Stimulated activated CD8-positive, alpha-beta memory T cell treated with anti-CD3 and anti-CD28 coated beads, Interleukin-15, amount 100 ng/mL, for 4 hours (primary cell): Measurements from ENCODE around the gene LARGE2.

Source experiments
- DNase-seq, 2 donors: peaks; one replicate each; pipeline ENCODE4 v3.0.0-alpha.2; 2020; ENCODE audit warnings: low read depth in 2 of 2

LARGE2 gene

GRCh38 chr11:45922425-45923082 lies at the start of gene LARGE2:
TSS of gene LARGE2 (plus strand) at chr11:45922656. CDS start at chr11:45922883, 227 bp downstream.
- DNase-seq: no peak

- no peak for DNase-seq
Measured at GRCh38 chr11:45876401-45876800, 46.1 kb upstream of the LARGE2 start.

- no peak for DNase-seq
Measured at GRCh38 chr11:45877221-45877620, 45.2 kb upstream of the LARGE2 start.

DNA sequence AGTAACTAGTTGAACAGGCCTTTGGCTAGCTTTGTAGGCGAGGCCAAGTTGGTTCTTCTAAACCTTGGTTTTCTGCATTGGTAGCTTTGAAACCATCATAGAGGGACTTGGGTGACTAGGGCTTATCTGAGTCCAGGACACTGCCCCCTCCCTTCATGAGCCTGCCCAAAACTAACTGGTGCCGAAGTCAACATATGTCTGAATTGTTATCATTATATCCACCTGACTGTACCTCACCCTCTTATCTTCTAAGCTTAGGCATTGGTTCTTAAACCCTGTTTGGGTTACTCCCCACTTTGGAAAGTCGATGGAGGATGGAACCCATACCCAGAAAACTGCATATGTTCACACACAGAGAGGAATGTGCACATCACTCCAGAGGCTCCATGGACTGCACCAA lies 44.6 kb upstream of the LARGE2 start:
- no peak for DNase-seq

GRCh38 chr11:45879803-45880686 lies 42.4 kb upstream of the LARGE2 start:
- DNase-seq: no peak

DNA sequence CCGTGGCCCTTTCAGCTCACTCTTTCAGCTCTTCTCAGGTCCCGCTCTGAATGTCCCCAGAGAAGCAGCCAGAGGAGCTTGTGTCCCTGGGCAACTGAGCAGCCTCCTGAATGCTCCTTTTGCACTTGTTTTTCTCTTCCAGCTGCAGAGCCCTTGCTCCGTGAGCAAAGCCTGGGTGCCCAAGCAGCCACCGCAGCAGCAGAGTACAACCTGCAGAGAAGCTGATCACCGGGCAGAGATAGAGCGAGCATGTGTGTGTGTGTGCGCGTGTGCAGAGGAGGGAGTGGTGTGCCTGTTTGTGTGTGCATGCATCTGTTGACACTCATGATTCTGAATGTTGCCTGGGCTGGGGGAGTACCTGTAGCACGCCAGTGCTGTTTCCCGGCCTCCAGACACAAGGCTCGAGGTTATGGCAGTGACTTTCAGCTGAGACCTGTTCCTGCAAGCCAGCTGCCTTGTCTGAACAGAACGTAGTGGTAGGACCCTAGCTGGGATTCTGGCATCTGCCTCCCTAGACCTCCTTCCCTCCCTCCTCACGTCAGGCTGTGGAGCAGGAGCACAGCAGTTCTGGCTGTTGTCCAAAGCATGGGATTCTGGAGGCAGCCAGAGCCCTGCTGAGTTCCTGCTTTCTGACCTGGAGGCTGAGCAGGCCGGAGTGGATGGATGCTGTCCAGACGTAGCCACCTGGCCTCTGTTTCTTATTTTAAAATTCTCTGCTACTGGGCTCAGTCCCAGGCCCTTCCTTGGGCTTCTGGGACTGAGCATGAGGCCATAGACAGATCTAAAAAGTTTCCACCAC lies 41.5 kb upstream of the LARGE2 start:
- DNase-seq: no peak

GRCh38 chr11:45881708-45882368 lies 40.6 kb upstream of the LARGE2 start:
- DNase-seq: no peak

GRCh38 chr11:45884596-45885185 lies 37.8 kb upstream of the LARGE2 start:
- no peak for DNase-seq

DNA sequence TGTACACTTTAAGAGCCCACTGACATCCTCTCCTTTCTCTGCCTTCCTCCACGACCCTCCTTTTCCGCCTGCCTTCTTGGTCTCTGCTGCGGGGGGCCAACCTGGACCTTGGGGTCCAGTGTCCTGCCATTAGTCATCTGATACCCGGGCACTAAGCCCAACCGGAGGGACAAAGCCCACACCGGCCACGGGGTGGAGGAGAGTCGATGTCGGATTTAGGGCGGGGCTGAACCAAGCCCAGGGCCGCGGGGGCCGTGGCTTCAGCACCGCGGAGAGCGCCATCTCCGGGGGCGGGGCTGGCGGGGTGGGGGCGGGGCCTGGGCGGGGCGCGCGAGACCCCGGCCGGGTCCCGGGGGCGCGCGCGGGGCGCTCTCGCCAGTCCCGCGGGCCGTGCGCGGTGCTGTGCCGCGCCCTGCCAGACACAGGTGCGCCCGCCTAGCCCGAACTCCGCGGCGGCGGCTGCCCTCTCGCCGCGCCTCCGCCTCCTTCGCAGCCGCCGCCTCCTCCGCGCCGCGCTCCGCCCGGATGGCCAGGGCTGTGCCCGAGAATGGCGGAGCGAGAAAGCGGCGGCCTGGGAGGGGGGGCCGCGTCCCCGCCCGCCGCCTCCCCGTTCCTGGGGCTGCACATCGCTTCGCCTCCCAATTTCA lies 37.1 kb upstream of the LARGE2 start, which contains the start of gene MAPK8IP1:
MAPK8IP1 (plus strand) TSS at position 378 of the 647 bp plus-strand sequence; CDS start at position 548, 170 bp downstream.
- DNase-seq: peak in 1 of 2 donors; percentile 24

- DNase-seq: no peak
Measured at GRCh38 chr11:45885921-45886721, 36.3 kb upstream of the LARGE2 start.

- no peak for DNase-seq
Measured at GRCh38 chr11:45886816-45887520, 35.5 kb upstream of the LARGE2 start.

DNA sequence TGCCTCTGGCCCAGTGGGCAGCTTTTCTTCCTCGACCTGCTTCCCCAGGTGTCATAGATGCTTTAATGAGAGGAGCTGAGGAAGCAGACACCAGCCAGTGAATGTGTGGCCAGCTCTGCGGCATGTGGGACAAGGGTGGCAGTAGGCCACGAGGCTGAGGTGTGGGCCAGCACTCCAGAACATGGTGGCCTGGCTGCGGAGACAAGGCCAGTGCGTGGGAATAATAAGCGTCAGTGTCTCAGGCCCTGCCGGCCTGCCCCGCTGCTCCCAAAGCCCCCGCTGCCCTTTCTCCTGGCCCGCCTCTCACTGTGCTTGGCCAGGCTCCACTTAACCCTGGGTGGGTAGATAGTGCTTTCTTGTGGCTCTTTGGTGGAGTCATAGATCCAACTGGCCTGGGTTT lies 34.9 kb upstream of the LARGE2 start:
- no peak for DNase-seq

- DNase-seq: no peak
Measured at GRCh38 chr11:45889555-45889954, 32.9 kb upstream of the LARGE2 start.

- DNase-seq: no peak
Measured at GRCh38 chr11:45889966-45890365, 32.5 kb upstream of the LARGE2 start.

- DNase-seq: no peak
Measured at GRCh38 chr11:45890886-45891550, 31.4 kb upstream of the LARGE2 start.

GRCh38 chr11:45892856-45893255 lies 29.6 kb upstream of the LARGE2 start:
- DNase-seq: no peak

DNA sequence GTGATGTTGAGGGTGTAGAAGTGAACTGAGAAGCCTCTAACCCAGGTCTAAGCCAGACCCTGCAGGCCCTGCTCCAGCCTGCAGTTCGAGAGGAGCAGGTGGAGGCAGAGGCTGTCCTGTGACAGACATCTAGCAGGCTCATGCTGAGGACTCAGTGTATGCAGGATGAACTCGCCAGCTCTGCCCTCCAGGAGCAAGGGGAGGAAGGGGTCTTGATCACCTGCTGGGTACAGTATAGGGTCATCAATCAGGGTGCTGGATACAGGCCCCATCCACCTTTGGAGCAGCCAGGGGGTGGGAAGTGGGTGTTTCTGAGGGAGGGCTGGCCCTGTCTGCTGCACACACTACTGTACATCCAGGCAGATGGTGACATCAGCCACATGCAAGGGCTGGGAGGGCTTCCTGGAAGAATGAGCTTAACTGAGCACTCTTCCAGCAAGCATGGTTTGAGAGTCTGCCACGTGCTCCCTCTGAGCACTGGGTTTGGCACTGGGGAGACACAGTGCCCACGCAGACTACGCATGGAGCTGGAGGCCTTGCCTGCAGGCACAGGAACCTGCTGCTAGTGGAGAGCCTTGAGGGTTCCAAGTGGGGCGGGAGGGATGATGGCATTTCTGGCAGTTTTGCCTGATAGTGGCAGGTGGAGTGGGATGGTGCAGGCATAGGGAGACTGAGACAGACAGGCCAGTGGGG lies 27.8 kb upstream of the LARGE2 start:
- DNase-seq: no peak
